ENCODE data around the gene ODC1.
A peak's percentile ranks its signal among the peaks of the same experiment; 100 is the strongest.

DNA sequence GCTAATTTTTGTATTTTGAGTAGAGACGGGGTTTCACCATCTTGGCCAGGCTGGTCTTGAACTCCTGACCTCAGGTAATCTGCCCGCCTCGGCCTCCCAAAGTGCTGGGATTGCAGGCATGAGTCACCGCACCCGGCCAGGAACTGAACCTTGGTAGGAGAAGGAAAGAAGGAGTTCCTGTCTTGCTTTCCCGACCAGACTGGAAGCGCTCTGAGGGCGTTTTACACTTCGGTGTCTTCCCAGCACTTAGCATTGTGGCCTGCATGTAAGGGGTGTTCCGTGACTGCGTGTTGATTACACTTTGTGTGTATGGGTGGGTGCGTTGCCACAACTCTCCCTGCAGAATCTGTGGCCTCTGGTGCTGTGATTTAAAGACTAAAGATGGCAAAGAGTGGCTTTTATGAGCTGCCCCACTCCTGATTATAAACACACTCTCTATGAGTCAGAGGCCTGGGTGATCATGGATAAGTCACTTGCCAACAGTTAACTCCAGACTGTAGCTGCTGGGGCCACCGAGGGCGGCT is 46.0 kb downstream of the ODC1 start:
- TF ChIP-seq, protein P1, sequence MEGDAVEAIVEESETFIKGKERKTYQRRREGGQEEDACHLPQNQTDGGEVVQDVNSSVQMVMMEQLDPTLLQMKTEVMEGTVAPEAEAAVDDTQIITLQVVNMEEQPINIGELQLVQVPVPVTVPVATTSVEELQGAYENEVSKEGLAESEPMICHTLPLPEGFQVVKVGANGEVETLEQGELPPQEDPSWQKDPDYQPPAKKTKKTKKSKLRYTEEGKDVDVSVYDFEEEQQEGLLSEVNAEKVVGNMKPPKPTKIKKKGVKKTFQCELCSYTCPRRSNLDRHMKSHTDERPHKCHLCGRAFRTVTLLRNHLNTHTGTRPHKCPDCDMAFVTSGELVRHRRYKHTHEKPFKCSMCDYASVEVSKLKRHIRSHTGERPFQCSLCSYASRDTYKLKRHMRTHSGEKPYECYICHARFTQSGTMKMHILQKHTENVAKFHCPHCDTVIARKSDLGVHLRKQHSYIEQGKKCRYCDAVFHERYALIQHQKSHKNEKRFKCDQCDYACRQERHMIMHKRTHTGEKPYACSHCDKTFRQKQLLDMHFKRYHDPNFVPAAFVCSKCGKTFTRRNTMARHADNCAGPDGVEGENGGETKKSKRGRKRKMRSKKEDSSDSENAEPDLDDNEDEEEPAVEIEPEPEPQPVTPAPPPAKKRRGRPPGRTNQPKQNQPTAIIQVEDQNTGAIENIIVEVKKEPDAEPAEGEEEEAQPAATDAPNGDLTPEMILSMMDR (IDR thresholded peaks at IDR 0.05) = no peak
- no peak for TF ChIP-seq EP300 (IDR thresholded peaks at IDR 0.05)
- TF ChIP-seq POLR2A (IDR thresholded peaks at IDR 0.05) = no peak
- TF ChIP-seq POLR2AphosphoS5 (IDR thresholded peaks at IDR 0.05) = peak in 1 of 2 donors; percentile 9

Measured in upper lobe of left lung (tissue), 4 donors.